ENCODE measurements around the gene COX7A2.

COX7A2 gene

DNA sequence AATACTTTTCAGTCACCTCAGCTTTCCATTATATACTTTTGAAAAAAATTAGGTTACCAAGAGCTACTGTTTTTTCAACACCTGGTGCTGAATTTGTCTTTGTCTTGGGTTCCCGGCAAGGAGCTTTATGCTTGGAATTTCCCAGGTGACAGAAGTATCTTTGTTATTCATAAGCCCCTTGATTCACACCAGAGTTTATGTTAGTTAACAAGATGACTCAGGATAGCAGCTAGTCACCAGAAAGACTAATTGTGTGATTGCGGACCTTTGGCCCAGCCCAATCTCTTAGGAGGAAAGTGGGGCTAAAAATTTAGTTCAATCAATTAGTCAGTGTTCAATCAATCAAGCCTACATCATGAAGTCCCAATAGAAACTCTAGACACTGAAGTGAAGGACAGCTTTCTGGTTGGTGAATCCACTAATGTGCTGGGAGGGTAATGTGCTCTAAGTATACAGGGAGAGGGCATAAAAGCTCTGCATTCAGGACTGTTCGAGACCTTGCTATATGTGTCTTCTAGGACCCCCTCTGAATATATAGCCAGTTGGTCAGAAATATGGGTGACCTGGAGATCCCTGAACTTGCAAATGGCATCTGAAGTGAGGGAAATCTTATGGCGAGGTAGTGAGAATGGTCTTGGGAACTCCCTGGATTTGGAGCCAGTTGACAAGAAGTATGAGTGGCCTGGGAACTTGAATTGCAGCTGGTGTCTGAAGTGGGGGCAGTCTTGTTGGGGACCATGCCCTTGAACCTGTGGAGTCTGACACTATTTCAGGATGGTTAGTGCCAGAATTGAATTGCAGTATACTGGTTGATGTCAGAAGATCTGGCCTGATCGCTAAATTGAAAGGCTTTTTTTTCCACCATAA is 24.8 kb upstream of the COX7A2 start:
- DNase-seq, result no peak

DNA sequence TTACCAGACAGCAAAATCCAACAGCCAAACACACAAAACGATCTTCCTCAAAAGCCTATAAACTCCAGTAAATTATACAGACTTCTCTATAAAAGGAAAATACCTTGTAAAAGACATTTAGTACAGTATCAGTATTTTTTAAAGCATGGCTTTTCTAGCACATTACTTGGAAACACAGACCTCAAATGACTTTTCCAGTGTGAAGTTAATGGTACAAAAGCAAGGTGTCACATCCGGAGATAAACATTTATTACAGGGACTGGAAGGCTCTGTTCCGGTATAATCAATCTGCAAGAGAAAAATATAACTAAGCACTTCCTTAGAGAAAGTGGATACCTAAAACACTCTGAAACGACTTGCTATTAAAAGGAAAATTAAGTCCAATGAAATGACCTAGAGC is 23.9 kb upstream of the COX7A2 start:
- no peak for DNase-seq

DNA sequence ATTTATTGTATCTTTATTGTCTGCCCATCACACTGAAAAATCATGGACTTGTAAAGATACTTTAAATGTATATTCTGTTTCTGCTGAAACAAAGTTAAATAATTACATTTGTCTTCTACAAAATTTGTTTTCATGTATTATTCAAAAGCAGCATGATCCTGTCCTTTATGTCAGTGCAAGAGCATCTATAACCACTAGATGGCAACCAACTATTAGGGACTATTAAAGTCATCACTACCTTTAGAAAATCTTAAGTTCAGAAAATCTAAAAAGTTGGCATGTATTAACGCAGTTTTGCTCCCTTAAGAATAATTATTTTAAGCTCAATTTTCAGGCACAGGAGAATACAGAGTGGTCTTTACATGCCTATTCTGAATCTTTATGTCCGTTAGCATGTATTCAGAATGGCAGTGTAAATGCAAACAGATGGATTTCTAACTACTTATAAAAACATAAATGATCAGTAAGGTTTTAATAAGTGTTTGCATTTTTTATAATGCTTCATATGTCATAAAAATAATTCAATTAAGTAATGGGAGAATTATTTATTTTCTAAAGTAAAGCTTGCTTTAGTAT is 23.2 kb upstream of the COX7A2 start:
- DNase-seq, result no peak

DNA sequence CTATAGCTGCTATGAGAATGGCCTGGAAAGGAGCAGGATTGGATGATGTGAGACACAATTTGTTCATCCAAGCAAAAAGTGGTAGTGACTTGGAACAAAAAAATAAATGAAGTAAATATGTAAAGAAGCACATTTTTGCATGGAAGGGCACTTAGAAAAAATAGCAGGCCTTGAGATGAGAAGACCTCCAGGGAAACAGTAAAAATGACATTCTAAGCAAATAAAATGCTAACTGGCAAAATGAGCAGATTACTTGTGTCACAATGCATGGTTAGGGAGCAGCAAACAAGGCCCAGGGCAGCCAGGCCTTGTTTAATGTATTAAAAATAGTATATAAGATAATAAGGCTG is 19.8 kb upstream of the COX7A2 start:
- no peak for DNase-seq

DNA sequence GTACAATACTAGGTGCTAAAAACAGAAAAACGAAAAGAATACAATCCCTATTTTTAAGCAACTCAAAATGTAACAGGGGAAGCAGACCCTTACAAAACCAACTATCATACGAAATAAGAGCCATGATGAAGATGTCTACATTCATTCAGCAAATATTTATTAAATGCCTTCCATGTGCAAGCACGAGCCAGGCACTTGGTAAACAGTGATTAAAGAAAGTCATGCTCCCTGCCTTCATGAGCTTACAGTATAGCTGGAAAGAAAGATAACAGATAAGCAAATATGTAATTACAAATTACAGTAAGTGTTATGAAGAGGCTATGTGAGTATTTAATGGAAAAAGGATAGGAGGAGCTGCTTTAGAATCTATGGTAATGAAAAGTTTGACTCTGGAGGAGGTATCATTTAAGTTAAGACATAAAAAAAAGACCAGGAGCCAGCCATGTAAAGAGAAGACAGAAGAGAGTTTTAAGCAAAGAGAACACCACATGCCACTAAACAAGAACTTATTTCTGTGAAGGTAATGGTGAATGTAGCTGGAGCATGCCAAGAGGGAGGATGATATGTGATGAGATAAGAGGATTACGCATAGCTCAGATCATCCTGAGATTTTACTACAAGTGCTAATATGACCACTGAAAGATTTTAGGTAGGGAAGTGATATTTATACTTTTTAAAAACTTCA is 19.3 kb upstream of the COX7A2 start:
- no peak for DNase-seq

DNA sequence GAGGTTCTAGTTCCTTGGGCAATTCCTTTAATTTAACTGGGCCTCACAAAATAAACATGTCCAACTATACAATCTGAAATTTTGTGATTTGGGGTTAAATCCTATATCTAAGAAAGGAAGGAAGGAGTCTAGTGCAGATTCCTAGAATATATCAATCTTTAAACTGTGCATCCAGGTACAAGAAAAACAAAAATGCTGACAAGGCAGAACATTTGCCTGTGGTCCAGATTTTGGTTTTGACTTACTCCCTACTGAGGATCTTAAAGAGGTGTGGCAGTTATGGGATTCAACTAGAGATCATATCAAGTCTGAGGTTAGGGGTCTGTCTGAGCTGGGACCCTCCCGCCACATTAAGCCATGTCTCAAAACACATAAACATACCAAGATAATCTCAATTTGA is 17.7 kb upstream of the COX7A2 start:
- DNase-seq, result no peak

DNA sequence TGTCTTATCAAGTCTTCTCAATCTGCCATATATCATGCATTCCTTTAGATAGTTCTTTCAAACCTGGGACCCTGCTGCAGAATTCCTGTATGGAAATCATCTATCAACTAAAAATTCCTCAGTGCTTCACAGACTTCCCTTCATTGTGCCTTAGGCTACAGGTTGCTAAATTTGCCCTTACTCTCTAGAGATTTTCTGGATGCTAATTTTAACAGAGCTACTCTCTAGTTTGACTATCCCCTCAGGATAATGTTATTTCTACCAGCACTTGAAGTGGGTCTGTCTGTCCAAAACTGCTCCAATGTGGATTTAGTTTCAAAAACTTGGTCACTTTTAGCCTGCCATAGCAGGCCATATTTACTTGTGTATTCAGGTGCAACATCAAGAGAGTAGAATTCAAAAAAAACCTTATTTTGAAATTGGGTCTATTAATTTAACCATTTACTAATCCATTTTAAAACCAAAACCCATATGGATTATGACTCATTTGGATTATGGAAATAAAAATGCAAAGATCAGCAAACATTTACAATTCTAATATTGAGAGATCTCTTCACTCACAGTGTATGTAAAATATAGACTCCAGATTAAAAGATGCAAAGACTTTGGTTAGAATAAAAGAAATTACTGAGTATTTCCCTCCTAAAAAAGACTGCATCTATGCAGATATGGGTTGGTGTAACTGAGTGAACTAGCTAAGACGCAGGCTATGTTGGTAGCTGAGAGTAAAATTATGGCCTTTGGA is 13.9 kb upstream of the COX7A2 start:
- DNase-seq, result no peak

DNA sequence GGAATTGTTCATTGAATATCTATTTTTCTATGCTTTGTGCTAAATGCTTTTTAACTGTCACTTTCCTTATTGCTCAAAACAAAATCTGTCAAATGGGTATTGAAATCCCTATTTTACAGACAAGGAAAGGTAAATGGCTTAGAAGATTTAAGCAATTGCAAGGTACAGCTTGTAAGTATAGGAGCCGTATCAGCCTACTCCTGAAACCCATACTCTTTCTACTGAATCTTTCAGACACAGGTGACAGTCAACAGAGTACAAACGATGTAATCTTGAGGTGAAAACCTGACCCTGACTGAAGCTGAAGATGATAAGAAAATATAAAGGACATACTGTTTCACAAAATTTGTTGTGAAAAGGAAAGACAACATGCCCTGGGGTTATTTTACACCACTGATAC is 7.0 kb upstream of the COX7A2 start:
- DNase-seq, result no peak

DNA sequence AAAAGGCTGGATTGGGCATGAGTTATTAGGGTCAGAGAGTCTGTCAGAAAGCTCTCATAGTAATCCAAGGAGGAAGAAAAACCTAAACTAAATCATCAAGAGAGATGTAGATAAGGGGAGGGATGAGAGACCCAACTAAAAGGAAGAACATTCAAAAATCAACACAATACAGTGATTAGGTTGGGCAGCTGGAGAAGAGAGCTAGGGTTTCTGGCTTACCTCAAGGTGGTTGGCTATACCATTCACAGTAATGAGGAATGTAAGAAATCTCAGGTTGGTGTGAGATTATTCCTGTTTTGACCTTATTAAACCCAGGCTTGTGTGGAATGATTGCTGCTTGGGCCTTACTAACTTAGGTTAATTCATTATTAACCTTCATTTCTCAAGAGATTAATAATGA is 6.2 kb upstream of the COX7A2 start:
- DNase-seq, result no peak

DNA sequence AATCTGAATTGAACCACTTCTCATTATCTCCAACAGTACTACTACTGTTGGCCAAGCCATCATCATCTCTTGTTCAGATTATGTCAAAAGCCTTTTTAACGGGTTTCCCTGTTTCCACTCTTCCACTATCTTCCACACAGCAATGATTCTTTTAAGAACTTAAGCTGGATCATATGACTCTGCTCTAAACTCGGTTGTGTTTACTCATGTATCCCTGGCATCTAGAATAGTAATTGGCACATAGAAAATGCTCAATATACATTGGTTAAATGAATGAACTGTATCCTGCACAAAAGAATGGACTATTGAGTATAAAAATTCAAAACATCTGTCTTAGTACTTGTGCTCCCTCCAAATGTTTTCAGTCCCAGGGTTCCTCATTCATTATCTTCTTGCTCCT is 2.8 kb upstream of the COX7A2 start:
- DNase-seq, result no peak

DNA sequence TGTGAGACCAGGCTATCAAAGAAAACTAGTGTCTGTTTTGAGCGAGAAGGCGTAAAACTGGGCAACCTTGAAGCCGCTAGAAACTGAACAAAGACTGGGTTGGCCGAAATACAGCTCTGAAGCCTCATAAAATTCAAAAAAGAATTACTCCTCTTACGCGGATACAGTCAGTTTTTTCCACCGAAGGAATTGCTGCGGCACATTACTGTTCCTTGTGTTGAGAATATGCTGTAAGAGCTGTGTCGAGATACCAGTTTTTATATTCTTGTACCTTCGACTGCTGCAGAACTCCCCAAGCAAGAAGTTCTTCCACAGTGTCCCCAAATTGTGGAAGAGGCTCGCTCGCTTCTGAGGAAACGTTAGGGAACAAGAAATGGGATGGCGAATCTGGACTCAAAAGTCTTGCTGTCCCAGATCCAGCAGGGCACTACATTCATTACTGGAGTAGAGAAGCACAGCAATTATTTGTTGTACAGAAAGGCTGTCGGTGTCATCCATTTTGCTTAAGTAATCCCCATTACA is 523 bp upstream of the COX7A2 start:
- no peak for DNase-seq

DNA sequence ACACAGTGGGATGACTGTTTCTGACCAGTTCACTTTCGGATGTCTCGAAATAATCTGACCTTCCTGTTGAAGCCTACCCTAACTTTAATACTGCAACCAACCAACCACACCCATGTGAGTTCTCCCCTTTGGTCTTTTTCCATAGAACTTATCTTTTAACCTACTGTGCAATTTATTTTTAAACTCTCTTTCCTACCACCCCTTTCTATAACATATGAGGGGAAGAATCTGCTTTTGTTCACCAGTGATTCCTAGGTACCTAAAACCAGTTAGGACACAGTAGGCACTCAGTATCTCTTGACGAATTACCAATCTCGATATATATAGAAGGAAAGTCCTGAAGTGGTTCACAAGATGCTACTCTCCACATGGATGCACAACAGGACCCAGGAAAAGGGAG is 7.0 kb downstream of the COX7A2 start:
- no peak for DNase-seq

DNA sequence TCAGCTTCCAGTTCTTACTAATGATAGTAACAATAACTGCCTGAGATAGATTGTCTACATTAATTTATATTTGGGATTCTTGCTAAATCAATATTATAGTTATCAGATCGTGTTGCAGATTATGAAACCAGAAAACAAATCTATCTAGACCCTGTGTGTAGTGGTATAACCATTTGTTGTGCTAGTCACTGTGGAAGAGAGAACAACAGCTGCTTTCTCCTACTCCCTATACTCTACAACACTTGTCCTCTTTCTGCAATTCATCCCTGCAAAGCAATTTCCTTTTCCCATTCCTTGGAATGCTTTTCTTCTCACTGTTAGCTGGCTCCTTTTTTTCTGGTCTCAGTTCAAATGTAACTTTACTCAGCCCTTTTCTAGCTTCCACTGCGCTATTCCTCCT is 8.3 kb downstream of the COX7A2 start:
- no peak for DNase-seq

DNA sequence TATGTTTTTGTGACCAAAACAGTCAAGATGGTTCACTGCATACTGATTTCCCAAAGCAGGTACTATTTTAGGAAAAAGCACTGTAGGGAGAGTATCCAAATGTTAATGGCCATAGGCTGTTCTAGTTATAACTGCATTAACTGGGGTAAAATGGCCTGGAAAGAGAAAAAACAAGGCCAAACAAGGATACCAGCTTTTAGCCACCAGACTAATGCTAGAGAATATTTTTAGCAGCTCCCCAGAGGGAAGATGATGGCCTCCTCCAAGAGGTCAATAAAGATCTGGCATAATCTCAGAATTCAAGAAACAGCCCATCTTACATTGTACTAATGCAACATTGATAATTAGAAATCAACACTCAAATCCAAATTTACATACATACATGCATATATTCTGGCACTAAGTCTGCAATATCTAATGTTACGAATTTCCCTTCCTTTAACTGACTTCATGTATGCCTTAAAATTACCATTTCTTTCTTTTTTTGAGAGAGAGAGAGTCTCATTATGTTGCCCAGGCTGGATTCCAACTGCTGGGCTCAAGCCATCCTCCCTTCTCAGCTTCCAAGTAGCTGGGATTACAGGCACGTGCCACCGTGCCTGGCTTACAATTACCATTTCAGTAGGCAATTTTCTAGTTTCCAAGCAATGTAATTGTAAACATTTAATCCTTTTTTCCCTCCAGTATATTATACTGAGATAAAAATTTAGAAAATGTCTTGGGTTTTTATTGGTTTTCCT is 9.3 kb downstream of the COX7A2 start:
- DNase-seq, result no peak

DNA sequence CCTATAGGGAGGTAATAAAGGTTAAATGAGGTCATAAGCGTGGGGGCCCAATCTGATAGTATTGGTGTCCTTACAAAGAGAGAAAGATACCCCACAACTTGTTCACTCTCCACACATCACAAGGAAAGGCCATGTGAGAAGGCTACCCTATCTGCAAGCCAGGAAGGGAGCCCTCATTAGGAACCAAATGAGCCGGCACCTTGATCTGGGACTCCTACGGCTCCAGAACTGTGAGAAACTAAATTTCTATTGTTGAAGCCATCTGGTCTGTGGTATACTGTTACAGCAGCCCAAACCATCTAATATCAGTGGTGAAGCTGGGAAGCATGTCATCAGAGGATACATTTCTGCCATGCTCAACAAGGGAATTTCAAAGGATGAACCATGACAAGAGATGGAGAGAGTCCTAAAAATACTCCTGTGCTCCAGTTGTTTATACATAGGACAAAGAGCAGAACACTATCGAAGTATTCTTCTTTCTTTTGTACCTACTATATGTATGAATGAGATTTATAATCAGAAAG is 10.4 kb downstream of the COX7A2 start:
- no peak for DNase-seq

DNA sequence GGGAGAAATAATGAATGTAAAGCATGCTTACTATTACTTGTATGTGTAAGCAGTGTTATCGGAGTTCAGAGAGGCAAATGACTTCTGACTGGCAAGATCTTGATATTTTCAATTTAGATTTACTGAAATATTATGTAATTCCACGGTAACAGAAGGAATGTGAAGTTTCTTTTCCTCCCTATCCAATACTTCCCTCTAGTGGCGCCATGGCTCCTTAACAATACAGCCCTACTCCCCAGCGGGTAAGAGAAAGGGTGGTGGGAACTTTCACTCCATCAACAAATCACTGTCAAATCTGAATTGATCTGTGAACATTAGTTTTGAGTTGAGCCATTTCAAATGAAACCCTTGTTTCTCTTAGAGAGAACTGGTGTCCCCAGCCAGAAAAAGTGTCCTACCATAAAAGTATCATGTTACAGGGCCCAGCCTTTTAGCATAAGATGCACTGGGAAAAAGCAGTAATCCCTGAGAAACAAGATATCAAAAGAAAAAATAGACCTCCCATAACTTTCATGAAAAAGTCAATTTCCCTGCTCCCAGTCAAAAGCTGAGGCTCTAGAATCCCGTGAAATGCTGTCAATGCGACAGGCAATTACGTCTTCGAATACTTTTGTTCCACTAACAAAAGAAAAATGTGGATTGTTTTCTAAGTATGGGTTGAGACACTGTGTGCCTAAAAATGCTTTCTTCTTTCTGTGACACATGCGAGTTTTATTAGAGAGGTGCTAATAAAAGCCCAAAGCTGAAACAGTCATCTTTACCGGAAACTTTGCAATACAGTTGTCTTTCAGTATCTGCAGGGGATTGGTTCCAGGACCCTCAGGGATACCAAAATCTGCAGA is 12.9 kb downstream of the COX7A2 start:
- DNase-seq, result no peak

DNA sequence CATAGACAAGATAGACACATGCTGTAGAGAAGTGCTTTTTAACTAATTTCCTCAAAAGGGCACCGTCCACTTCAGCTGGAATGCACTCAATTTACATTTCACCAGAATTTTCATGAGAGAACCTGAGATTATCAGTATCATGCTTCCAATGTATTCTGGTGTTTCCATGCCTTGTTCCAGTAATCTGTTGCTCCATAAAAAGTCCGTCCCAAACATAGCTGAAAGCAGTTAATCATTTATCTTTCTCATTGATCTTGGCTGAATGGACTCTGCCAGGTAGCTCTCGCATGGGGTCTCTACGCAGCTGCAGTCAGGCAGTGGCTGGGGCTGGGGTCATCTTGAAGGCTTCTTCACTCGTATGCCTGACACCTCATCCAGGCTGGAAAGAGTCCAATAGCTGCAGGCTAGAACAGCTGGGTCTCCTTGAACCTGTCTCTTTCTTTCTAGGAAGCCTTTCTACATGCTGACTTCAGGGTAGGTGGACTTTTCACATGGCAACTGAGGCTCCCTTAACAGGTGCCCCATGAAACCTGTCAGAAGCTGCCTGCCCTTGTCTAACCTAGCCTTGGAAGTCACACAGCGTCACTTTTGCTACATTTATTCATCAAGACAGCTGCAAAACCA is 19.2 kb downstream of the COX7A2 start:
- DNase-seq, result no peak

DNA sequence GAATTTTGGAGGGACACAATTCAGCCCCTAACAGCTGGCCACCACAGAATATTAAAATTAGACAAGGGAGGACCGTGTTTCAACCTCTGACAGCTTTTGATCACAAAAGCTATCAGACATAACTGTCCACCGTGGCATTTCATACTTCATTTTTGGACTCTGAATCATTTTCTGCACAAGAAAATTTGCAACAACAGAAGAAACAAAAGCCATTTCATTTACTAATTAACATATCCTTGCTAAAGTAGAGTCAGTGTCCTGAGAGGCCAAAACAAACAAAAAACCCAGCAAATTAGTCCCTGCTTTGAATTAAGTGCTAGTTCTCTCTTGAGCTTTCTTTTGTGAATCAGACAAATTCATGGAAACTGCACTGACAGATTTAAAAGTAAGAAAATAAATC is 20.2 kb downstream of the COX7A2 start:
- no peak for DNase-seq

DNA sequence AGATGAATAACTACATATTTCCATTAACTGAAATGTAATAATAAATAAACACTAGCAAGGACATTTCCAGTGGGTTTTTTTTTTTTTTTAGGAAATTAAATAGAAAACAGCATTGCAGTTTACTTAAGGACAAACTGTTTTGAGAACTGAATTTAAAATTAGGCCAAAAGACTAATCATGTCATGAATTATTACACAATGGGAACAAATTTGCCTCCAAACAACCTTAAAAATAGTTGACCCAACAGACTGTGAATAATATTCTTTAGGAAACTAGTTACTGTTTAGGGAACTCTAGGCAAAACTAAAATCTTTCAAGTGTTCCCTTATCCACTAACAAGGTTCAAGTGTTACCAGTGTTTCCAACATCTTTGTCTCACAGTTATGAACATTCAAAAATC is 21.3 kb downstream of the COX7A2 start:
- no peak for DNase-seq

DNA sequence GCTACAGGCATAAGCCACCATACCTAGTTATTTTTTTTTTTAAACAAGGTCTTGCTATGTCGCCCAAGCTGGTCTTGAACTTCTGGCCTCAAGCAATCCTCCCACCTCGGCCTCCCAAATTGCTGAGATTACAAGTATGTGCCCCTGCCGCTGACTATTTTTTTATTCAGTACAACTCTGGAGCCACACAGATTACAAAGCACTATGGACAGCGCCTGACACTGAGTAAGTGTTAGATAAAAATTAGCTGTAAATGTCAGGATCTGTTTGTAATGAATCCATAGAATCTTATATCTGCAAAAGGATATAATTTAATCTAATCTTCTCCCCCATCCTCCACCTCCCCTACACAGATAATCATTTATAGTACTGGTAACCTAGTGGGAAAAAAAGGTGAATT is 22.5 kb downstream of the COX7A2 start:
- no peak for DNase-seq

DNA sequence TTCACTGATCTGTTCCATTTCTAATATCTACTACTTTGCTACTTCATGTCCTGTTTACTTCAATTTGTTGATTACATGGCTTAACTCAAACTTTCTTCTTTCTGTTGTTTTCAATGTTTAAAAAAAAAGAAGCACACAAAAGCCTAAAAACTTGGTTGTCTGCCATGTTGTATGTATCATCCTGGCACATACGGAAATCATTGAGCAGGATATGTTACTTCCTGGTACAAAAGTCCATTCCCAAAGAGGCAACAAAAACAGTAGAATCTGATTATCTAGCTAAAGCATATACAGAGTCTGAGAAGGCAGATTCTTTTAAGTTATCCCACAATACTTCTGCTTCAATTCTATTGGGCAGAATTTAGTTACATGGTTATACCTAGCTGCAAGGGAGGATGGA is 23.2 kb downstream of the COX7A2 start:
- no peak for DNase-seq

Data from stimulated activated CD4-positive, alpha-beta T cell treated with anti-CD3 and anti-CD28 coated beads, Interleukin-2, amount 100 ng/mL, for 48 hours (primary cell).